HG03575 (cell line): ENCODE results near the gene MLLT10.

Source experiments
- ATAC-seq: cut with Tn5 transposase; IDR thresholded peaks from one replicate; pipeline ENCODE4 v1.9.1; 2021; ENCODE audit not compliant: unreplicated experiment, insufficient number of reproducible peaks, low FRiP score; ENCODE audit errors: extremely low read depth

MLLT10 gene

DNA sequence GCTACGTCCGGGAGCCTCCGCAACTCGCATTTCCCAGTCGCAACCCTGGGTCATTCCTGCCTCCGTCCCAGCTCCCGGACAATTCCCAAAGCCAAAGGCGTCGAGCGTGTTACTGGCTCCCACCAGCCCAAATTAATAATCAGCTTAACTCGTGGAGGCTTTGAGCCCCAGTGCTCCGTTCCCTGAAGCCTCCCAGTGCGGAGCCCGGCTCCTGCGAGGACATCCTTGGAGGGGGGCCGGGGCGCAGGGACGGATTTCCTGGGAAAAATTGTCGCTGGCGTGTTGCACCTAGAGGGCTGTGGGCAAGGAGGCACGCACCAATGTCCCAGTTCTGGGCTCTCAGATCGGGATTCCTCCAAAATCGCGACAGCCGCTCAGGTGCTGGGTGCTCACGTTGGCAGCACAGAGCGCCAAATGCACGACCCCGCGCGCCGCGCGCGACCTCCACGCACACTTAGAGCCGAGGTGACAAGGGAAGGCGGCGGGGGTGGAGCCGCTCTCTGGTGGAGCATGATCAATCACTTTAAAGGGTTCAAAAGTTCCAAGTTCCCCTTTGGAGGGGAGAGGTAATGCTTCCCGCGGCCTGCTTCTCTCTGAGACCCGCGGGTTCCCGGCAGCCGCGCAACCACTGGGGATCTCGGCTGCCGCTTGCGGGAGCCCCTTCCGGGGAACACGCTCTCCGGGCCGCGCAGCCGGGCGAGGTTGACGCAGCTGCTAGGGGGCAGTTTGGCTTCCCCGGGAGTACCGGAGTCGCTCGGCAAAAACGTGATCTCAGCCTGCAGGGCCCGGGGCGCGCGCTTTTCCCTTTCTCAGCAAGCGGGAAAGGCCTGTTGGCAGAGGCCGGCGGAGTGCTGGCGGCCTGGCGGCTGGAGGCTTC lies 34.1 kb upstream of the MLLT10 start:
- no peak for ATAC-seq

DNA sequence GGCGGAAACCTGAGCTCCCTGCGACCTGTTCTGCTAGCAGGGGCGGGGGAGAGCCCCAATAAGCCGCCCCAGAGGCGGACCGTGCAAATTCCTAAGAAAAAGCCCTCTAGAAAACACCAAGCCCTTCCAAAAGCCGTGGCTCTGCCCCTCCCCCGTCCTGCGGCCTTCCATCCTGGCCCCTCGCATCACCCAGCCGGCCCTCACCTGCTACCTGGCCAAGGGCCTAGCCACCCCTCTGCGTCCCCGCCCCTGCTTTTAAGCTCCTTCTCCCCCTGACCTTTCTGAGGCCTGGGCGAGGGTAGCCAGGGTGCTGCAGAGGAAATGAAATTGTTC lies 33.5 kb upstream of the MLLT10 start:
- ATAC-seq = no peak

DNA sequence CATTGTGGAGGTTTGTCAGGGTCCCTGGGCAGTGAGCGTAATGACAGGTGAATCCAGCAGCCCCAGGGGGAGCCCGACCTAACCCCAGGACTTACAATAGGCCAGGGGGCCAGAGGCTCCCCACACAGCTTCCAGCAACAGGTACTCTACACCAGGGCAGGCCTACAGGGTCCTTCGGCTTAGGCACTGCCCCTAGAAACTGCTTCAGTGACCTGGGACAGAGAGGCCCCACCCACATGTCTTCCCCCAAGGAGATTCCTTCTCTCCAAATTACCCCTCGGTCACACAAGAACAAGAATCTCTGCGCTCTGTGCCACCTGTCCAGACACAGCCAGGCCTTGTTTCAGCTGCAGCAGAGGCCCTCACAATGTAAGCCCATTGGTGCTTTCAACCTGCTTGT lies 32.9 kb upstream of the MLLT10 start:
- ATAC-seq = no peak

GRCh38 chr10:21501731-21502347 lies 32.2 kb upstream of the MLLT10 start:
- ATAC-seq = no peak

- ATAC-seq = no peak
Measured at GRCh38 chr10:21502348-21502740, 31.7 kb upstream of the MLLT10 start.

DNA sequence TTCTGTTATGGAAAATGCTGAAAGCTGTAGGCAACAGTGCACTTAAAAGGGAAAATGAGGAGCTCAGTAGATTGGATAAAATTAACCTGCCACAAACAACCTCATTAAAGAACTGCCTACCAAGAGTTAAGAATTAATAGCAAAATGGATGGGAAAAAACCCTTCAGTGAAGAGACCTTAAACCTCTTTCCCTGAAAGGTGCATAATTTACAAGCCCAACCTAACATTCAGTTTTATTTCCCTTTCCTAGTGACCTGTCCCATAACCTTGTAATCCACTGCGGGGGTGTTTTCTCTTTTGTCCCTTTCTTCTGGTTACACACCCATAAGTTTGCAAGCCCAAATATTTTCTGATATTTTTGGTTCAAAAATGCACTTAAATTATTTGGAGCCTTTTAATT lies 30.5 kb upstream of the MLLT10 start:
- ATAC-seq = no peak

DNA sequence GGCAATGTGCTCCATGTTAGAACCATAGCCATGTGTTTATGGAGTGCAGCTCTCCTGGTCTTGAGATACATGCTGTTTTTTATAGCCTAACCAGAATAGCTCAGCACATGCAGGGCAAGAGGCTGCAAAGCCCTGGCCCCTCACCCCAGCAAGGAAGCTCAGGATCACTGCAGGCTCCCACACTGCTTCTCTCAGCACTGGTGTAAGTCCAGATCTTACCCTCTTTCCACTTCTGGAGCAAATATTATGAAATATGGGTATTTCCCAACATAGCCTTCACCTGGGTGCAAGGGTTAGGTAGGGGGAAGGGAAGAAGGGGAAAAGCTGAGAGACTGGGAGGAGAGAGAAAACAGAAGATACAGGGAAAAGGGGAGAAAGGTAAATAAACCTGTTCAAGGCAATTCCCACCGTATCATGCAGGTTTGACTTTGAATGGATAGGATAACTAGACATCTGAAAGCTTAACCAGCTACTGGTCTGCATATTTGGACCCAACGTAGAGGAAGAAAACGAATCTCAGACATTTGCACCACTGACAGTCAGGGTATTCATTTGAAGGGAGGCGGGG lies 28.2 kb upstream of the MLLT10 start:
- no peak for ATAC-seq

DNA sequence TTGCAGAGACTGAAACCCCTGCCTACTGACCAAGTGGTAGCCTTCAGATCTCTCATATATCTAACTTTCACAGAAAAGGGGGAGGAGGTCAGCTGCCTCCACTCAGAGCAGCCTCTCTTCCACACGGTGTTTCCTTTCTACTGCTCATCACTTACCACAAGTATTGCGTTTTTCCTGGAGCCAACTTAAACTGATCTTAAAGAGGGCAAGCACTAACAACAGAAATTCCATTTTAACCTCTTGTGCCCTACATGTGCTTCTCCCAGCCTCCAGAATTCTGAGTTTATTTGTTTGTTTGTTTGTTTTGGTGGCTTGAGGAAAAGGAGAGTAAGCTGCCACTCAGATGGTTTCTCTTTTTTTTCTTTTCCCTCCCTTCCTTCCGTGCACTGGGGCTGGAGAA lies 27.7 kb upstream of the MLLT10 start:
- no peak for ATAC-seq

DNA sequence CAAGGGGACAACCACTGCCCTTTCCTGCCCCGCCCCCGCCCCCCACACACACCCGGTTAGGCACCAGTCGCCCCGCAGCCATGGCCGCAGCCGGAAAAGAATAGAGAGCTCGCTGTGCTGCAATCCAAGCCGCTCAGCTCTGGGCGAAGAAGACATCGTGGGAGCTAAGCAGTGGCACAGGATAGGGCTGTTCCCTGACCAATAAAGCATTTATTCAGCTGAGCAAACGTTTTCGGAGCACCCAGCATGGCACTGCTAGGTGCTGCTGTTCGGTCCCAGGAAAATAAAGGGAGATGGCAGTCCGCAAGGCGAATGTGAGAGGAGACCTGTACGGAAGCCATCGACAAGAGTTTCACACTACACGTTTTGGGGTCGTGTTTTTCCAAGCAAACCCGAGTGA lies 26.9 kb upstream of the MLLT10 start:
- ATAC-seq = no peak

GRCh38 chr10:21508706-21509331 lies 25.2 kb upstream of the MLLT10 start:
- ATAC-seq = no peak

DNA sequence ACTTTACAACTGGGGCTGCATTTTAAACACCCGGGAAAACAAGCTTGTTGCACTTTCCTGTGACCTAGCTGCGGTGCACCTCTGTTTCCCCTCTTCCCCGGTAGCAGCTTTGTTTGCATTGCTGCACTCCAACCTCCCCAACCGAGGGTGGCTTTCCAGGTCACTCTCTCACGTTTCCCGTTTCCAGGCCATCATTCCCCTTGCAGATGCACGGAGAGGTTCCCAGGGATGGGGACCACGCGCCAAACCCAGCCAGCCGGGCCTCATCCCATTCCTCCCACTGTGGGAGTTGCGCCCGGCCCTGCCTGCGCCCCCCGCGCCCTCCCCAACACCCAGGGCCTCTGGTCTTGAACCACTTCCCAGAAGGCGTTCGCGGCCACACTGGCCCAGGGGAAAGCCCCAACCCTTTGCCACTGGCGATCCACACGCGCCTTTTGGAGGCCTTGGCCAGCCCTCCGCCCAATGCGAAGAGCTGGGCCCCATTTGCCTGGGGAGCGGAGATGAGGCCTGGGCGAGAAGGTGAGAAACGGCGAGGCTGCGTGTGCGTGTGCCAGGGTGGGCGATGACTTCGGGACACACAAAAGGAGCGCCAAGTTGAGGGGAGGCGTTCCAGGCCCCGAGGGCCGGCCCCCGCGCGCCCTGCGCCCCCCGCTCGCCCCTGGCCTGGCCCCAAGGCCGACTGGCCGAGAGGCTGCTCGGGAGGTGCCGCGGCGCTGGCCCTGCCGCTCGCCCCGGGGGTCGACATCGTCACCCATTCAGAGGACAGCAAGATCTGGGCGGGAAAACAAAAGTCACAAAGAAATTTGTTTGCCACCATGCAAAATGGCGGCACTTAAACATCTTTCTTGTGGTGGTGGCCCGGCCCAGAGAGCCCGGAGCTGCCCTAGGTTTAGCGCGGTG lies 24.4 kb upstream of the MLLT10 start:
- no peak for ATAC-seq

GRCh38 chr10:21510241-21511094 lies 23.6 kb upstream of the MLLT10 start:
- ATAC-seq = no peak

DNA sequence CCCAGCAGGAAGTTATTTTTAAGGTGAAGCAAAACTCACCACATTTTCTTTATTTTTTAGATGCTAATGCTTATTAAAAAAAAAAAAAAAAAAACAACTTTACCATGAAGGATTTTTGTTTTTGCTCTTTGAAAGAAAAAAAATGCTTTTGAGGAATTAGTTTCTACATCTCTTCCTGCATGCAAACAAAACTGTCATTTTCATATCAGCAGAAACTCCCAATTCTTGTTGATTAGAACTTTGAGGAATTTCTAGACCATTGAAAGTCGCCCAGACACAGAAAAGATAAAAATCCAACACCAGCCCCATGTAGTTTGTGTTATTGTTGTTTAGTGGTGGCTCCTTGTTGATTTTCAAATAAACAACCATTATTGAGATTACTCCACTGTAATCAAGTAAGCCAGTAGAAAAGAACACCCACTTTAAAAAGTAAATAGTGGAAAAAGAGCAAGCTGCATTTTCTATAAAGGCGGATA lies 22.9 kb upstream of the MLLT10 start:
- ATAC-seq = no peak

GRCh38 chr10:21511946-21512572 lies 22.0 kb upstream of the MLLT10 start:
- ATAC-seq = no peak

DNA sequence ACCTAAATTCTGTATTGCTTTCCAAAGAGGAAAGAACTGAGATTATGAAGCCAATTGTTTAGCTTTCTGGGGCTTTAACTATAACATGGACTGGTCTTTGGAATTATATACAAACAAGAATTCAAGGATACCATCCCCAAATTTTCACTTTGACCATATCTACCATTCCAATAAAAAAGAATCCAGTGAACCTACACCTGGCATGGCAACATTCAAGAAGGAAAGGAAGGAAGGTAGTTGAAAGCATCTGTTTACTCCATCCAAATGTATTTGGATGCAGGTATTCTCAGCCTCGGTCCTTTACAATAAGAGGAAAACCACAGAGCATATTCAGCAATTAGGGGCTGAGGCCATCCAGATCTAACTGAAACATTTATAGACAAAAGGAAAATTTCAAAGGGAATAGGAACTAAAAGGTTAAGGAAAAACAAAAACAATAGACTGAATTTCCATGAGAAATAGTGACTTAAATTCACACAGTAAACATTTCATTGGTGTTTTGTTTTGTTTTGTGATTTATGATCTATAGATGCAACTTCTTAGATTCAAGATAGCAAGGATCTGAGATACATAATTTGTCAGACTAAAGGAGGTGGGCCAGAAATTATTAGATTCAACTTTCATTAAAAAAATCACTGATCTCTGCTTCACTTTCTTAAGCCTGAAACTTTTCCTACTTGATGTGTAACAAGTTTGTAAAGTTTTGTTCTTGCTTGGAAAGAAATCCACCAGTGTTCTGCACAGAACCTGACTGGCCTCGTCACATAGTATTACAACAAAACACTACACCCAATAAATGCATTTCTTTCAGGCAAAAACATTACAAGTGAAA lies 21.2 kb upstream of the MLLT10 start:
- no peak for ATAC-seq

- ATAC-seq = no peak
Measured at GRCh38 chr10:21513405-21513788, 20.6 kb upstream of the MLLT10 start.
